ENCODE measurements around the gene CAMK2D.

The CAMK2D gene

DNA sequence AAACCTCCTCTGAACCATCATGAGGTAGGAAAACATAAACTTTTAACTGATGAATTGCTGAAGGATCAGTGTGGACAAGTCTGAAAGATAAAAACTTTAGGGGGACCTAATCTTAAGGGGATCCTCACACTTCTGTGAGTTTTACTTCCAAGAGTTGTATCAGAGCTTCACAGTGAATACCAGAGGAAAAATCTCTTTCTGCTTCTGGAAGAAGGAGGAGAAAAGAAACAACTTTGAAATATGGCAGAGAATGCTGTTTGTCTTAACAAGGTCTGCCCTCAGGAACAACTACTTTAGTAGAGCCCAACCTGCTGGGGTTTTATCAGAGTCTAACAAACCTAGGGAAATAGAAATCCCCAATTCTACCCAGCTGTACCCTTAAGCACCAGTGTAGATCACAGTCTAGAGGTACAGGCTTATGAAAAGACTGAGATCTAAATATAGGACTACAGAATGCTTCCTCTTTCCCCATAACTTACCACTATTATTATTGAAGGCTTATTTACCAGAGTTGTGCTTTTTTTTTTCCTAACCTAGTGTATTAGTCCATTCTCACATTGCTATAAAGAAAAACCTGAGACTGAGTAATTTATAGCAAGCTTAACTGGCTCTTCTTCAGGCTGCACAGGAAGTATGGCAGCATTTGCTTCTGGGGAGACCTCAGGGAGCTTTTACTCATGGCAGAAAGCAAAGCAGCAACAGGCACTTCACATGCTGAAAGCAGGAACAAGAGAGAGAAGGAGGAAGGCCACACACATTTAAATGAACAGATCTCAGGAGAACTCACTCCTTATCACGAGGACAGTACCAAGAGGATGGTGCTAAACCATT is 167.9 kb downstream of the CAMK2D start:
- no peak for DNase-seq

DNA sequence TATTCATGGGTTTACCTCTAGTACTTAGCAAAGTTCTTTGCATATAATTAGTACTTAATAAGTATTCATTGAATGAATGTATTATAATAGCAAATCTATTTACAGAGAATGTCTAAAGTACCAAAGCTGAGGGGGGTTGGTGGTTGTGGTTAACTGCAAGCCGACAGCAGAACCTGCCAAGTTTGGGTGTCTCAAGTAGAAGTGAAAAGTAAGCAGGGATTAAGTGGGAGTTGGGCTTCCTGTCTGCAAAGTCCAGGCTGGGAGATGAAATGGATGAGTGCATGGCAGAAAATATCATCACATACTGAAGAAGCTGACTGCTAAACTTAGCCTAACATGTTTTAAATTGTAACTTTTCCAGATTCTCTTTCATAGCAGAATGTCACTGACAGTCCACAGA is 169.6 kb downstream of the CAMK2D start:
- no peak for DNase-seq

DNA sequence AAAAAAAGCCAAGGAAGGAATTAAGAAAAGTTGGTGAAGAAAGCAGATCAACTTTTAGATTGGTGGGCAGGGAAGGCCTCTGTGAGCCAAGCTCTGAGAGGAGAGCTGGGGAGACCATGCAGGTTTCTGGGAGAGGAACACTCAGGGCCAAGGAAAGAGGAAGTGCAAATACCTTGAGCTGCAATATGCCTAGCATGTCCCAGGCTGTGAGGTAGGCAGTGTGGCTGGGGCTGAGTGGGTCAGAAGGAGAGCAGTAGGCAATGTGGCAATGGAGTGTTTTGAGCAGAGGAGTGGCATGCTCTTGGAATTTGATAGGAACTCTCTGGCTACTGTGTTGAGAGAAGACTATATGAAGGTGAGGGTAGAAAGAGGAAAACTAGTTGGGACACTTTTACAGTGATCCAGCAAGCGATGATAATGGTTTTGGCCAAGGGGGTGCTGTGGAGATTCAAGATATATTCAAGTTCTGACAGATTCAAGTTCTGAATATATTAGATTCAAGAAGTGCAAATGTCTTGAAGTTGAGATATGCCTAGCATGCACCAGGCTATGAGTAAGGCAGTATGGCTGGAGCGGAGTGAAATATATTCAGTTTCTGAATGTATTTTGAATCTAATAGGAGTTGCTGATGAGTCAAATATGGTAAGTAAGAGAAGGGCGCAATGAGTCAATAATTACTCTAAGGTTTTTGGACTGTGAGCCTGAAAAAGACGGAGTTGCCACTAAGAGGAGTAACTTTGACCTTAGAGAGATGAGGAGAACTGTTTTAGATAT is 172.5 kb downstream of the CAMK2D start:
- DNase-seq = no peak

DNA sequence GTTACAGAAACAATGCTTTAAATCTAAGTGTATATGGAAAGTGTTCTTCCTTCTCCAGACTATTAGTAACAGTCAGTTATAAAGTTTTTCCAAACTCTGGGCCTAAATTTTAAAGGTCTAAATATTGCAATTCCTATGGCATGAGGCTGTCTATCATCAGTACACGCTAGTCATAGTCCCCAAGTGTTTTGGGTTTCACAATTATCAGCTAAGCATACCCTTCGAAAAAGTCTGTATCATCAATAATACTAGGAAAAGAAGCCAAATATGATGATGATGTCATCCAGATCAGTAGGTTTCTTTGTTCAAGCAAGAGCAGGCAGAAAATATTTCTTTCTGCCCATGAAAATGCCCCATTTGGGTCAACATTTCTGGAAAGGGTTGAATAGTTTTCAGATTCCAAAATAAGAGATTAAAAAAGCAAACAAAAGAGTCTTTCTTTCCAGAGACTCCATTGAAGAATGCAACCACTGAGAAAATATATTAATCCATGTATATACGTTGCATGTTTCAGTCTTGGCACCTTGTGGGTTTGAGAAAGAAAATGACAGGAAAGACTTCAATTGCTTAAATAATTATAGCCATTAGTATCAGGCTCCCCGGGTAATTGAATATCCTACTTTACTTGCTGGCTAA is 173.8 kb downstream of the CAMK2D start:
- no peak for DNase-seq

DNA sequence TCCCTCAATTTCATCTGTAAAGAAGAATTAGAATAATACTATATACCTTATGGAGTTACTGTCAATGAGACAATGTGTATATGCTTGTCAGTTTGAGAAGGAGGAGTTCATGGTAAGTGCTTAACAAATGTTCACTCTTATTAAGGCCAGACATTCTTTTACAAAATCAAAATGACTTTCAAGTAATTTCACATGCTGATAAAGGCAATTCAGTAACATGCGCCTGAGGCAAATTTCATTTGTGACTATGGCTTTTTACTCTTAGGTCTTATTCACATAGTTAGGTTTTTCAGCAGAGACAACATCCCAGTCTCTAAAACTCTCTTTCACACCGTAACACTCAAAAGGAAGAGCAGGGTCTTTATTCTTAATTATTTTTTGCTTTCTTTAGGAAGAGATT is 174.4 kb downstream of the CAMK2D start:
- no peak for DNase-seq

DNA sequence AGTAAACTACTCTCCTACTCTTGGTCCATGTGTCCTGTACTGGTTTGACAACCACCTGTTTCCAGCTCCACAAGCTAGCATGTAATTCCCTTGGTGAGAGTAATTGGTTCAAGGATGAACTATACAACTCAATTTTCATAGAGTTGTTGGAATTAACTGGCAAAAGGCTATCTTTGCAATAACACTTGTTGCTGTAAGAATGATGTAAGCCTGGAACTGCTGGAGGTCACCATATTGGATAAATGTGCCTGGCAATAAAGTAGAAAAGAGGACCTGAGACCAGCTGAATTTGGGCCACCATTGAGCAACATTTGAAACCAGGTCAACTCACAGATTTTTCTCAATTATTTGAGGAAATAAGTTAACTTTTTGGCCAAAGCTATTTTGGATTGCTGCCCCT is 175.5 kb downstream of the CAMK2D start:
- no peak for DNase-seq

DNA sequence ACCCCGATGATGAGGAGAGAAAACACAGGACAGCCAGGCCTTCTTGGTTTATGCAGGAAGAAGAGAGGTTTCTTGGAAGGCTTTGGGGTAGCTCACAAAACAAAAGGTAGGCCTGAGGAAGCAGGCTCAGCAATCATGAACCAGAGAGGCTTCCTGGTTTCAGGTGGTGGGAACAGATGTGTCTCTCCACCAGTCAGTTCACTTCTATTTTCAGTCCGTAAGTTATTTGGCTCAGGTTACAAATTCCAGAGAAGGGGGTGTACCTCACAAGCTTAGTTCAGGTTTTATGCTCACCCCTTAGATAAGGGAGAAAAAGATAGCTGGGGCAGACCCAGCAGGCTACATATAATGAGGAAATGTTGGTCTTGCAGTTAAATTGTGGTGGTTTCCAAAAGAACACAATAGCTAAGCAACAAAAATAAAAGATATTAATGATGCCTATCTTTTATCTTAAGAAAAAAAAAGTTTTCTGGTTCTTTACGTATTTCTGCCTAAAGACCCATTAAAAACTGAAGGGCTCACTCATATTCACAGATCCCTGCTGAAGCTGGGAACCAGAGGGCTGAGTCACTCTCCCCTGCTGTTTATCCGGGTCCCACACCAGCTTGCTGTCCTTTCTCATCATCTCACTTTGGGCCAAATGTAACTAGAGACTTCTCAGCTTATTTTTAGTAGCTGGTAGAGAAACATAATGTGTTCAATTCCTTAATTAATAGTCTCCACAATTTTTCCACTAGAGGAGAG is 177.0 kb downstream of the CAMK2D start:
- no peak for DNase-seq

DNA sequence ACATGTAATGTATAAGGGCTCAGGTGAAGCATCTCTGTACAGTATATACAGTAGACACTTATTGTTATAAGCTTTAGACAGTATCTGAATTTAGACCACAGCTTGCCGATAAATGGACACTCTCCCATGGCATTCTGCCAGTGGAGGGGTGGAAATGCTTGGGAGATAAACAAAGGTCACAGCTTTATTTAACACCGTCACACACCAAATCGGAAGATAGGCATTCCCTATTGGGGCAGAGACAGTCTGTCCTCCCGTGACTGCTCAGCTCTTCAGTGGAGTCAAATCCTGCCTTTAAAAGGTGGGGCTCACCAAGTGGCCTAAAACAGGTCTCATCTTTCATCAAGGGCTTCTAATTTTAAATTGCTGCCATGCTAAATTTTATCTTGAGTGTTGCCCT is 178.8 kb downstream of the CAMK2D start:
- DNase-seq = no peak

DNA sequence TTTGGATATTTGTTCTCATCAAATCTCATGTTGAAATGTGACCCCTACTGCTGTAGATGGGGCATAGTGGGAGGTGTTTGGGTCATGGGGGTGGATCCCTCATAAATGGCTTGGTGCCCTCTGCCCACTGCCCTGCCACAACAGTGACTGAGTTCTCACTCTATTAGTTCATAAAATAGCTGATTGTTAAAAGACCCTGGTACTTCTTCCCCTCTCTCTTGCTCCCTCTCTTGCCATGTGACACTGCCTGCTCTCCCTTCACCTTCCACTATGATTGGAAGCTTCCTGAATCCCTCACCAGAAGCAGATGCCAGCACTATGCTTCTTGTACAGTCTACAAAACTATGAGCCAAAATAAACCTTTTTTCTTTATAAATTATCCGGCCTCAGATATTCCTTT is 182.2 kb downstream of the CAMK2D start:
- no peak for DNase-seq

DNA sequence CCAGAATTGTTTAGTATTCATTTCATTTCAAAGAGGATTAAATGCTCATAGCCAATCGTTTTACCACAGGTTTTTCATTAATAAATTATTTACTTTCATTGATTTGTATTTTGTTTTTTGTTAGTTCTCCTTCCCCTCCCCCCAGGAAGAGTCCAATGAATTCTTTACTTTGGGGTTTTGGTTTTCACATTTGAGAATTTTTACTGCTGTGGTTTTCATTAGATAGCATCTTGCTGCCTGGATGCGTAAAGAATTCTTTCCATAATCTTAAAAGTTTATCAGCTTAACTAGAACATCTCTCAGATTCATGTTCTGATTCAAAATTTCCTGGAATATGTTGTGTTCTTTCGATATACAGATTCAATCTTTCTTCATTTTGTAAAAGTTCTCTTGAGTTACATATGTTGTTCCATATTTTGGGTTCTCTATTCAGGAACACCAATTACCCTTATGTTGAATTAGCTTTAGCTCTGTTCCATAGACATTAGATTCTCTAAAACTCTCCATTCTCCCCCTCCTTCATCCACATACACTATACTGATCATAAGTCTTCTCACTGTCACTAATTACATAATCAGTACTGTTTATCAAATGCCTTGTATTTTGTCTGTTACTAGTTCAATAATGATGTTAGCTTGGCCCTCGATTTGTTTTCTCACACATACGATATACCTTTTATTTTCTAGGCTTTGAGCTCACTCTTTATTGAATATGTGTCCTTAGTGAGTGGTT is 184.4 kb downstream of the CAMK2D start:
- no peak for DNase-seq

DNA sequence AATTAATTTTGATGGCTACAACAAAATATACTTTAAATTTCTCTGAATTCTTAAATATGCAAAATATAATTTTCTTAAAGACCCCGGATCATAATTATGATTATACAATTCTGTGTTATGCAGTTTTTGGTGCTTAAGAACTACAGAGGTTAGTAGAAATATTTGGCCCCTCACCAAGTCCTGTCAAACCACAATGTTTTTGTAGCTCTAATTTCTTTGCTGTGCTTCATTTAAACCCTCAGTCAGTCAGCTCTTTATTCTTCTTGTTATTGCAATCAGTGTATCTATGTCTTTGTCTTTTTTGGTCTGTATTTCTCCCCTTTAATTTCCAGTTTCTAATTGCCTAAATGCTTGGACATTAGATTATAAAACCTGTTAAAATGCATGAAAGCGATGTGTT is 186.1 kb downstream of the CAMK2D start:
- no peak for DNase-seq

DNA sequence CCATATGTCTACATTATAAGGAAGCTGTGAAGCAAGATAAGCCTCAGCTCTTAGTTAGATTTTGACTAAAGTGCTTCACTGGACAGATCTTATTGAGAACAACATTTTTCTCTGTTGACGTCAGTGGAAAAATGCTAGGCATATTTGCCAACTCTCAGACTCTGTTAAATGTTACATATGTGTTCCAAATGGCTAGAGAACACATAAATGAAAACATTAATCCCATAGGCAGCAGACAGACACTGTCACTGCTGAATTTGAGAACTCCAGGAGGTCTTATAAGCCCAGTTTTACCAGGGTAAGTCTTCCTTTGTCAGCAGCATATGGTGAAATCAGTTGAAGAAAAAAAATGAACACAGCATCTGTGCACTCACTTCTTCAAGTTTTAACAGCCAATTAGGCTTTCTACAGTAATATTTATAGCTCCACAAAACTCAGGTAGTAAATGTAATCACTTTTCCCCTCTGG is 186.9 kb downstream of the CAMK2D start:
- DNase-seq = no peak

DNA sequence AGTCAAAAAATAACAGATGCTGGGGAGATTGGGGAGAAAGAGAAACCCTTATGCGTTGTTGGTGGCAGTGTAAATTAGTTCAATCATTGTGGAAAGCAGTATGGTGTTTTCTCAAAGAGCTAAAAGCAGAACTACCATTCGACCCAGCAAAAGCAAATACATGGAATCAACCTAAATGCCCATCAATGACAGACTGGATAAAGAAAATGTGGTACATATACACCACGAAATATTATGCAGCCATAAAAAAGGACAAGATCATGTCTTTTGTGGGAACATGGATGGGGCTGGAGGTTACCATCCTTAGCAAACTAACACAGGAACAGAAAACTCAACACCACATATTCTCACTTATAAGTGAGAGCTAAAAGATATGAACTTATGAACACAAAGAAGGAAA is 188.9 kb downstream of the CAMK2D start:
- no peak for DNase-seq

DNA sequence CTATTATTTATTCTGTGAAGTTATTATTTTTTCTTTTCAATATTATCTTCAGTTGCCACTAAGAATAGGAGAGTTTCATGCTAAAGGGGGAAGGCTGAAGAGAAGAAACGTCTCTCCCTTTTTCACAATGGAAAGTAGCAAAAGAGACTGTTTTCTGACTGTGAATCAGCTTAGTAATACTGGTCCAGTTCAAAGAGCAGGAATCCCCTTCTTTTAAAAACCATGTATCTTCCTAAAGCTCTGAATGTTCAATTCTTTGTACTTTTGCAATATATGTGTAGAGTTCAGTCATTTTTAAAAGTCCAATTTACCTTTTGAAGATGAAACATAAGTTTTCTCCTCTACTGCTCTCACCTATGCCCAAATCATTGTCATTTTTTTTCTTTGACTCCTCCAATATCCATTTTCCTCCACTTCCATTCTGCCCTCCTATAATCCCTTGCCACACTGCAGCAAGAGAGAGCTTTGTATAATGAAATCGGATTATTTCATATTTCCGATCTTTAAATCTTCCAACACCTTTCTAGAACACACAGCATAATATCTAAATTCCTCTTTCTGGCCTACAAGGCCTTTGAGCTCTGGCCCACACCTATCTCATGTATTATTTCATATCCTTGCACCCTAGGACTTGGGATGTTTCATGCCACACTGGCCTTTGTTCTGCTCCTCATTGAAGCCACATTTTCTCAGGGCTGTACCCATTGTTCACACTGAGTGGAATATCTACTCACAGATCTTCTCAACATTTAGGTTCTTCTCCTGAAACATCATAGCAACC is 195.3 kb downstream of the CAMK2D start:
- no peak for DNase-seq

DNA sequence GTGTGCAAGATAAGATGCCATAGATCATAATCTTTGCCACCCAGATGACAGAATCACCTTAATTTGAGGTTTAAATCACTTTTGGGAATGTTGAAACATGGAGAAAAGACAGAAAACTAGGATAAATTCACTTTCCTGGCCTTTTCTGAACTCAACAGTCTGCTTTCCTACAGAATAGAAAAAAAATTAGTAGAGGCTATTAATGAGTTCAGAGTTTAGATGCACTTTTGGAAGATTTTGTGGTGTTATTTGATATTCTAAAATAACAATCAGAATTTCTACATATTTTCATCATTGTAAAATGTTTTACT is 195.9 kb downstream of the CAMK2D start:
- DNase-seq = no peak

DNA sequence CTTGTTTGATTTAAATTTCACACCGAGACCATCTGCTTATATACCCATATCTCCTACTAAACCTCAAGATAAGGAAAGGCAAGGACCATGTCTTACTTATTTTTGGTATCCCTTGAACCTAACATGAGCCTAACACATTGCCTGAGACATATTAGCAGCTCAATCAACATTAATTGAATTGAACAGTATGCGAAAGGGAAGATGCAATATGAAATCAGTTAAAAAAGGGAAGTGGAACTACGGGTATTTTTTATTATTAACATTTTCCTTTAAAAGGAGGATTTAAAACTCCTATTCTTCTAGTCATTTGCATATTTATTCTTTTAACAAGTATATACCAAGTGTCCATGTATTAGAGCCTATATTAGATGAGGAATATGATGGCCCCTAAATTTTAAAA is 197.0 kb downstream of the CAMK2D start:
- no peak for DNase-seq

DNA sequence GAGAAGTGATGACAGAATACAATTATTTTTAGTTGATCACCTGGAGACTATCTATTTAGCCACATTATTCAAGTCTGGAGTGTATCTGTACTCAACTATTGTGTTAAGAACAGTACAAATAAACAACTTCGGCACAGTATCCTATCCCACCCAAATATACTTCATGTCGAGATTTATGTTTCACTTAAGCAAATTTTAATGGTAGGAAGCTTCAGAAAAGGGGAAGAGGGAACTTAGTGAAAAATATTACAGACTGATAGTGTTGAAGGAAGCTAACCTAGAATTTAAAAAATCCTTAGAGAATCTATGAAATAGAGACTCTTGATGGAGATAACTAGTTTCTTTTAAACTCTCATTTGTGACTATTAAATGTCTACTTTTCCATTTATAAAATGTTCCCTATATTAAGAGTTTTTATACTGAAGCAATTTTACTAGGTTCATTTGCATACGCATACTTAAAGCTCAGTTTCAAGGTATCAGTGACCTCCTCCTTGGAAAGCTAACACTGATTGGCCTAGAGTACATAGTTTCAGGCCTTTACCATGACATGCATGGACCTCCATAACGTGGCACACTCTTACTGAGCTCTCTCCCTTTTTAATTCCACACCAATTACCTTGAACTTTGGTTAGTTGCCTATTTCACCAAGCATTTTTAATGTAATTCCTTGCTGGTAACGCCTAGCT is 197.7 kb downstream of the CAMK2D start:
- DNase-seq = no peak

DNA sequence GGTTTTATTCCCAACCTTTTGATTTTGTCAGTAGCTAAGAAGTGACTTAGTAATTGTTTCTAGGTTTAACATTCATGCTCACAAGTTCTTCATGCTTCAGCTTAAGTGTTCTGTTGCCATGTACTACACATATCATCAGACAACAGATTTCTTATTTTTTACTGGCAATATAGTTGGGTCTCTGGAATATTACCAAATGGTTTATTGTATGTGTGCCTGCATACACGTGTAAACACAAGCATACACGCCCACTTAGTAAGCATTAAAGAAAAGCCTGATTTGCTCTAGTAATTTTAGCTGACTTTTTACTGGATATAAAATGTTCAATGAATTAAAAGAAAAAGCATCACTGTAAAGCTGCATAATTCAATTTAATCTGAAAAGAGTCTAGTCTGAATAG is 199.8 kb downstream of the CAMK2D start:
- DNase-seq = no peak

DNA sequence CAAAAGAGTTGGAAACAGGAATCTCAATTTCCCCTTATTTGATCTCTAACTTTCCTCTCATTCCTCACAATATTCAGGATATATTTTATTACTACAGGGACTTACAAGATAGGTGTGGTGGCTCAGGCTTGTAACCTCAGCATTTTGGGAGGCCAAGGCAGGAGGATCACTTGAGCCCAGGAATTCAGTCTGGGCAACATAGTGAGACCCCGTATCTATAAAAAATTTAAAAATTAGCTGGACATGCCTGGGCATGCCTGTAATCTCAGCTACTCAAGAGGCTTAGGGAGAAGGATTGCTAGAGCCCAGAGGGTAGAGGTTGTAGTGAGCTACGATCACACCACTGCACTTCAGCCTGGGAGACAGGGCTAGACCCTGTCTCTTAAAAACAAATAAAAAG is 200.4 kb downstream of the CAMK2D start:
- DNase-seq = no peak

DNA sequence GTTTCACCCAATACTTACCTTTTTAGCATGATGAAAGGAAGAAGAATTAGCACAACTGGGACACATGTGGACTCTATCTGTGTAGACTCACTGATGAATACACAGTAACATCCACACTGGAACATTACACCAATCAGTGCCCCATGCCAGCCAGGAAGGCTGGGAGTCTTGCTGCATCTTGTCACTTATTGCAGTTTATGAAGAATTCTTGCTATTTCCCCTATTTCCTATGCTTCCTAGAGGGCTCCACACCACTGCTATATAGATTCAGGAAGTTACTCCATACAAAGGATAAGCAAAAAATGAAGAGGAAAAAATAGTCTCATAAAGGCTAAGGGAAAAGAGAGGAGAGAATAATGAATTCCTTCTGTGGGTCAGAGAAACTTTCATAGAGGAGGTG is 201.0 kb downstream of the CAMK2D start:
- DNase-seq = no peak

DNA sequence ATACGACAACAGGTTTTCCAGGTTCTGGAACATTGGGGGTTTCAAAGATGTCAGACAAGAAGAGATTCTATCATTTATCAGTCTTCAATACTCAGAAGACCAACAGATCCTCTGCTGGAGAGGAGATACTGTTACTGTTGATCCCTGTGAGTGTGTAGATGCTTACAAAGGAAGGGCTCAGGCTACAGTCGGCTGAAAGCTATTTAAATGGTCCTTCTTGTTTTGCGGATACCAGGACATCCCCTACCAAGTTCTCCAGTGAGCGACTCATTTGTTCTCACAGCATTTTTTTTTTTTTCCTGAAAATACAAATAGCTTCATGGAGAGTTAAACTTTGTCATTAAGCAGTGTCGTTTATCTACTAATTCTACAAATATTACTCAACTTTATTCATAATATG is 201.6 kb downstream of the CAMK2D start:
- no peak for DNase-seq

Data from hematopoietic multipotent progenitor cell treated with erythropoietin and hydrocortisone succinate and interleukin-3 and kit ligand, for 8 days (in vitro differentiated cells).